Measurements from ENCODE around the gene CDKAL1.

The CDKAL1 gene

DNA sequence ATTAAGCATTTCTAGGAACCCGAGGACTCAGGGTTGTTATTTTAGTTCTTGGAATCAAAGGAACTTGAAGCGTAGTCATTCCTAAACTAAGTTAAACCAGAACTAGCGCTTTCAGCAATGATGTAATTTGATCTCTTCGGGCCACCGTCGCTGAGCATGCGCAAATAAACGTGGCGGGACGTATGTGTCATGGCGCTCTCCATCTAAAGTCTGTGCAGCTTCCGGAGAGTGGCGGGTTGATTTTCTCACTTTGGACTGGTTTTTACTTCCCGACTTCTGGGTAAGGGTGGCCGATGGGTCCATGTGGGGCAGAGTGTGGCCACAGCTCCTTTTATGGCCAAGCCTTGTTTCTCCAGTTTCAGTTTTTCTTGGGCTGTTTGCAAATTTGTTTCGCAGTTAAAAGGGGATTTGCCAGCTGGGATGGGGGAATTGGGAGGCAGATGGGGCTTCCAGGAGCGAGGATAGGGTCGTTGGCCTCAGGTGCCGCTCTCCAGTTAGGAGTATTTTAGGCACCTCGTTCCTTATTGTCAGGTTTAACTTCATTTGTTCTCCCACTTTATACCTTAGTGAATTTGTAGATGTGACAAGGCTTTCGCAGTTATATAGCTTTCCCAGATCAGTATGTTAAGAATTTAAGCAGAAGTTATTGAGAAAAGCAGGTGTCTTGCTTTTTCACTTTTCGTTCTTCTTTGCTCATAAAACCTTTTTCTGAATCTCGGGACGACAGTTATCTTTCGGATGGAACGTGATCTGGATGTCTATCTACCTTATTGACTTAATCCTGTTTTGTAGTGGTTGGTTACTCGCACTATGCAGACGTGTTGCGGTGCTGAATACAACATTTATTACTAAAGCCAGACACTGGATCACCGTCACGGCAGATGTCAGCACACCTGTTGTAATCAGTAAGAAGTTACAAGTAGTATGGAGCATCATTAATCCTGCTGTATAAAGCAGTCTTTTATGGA is at the start of gene CDKAL1:
Gene CDKAL1, plus strand, starts transcription at position 163 of the 968 bp plus-strand sequence. CDS start 11,894 bp downstream, outside the sequence.
- peak within 1 kb of the TSS; percentile 87 for H3K4me3 ChIP-seq (ENCODE audit: low read depth, low read length)
- H3K27me3 ChIP-seq (replicated peaks) = no peaks in the 10 kb centered on the region
- H3K27ac ChIP-seq = peak within 1 kb of the TSS; percentile 89
- H3K36me3 ChIP-seq (replicated peaks) = no peaks in the 10 kb centered on the region
- TF ChIP-seq, protein P1, sequence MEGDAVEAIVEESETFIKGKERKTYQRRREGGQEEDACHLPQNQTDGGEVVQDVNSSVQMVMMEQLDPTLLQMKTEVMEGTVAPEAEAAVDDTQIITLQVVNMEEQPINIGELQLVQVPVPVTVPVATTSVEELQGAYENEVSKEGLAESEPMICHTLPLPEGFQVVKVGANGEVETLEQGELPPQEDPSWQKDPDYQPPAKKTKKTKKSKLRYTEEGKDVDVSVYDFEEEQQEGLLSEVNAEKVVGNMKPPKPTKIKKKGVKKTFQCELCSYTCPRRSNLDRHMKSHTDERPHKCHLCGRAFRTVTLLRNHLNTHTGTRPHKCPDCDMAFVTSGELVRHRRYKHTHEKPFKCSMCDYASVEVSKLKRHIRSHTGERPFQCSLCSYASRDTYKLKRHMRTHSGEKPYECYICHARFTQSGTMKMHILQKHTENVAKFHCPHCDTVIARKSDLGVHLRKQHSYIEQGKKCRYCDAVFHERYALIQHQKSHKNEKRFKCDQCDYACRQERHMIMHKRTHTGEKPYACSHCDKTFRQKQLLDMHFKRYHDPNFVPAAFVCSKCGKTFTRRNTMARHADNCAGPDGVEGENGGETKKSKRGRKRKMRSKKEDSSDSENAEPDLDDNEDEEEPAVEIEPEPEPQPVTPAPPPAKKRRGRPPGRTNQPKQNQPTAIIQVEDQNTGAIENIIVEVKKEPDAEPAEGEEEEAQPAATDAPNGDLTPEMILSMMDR (IDR thresholded peaks at IDR 0.05; ENCODE audit: low read depth, low read length, missing control alignments) = no peak
- in situ Hi-C loops (cut with HindIII; ENCODE audit: low pct_ligation_motif_present, low sequenced_read_pairs) = no loop called here
- peak; percentile 95 for DNase-seq

DNA sequence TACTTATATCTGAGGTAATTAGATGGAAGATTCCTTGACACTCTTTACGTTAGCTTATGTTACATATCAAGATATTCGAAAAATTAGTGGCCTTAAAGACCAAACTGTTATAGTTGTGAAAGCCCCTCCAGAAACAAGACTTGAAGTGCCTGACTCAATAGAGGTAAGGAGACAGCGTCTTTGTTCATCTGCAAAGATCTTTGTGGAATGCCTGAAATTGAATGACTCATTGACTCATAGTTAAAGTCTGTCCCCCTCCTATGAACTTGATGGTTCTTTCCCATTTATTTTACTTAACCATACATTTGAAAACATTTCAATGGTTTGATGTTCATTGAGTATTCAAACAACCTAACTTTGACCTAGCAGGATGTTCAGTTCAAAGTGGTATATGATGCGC is 47.6 kb upstream of the CDKAL1 start:
- in situ Hi-C loops (cut with HindIII; ENCODE audit: low pct_ligation_motif_present, low sequenced_read_pairs) = no loop called here
- Histone ChIP-seq H3K27ac (no peak overlapping the region), H3K36me3 (replicated peaks) (peaks cover 51% of the 10 kb centered on the region), H3K27me3 (replicated peaks) (no peaks in the 10 kb centered on the region), H3K4me3 (ENCODE audit: low read depth, low read length) (no peak overlapping the region)
- TF ChIP-seq, protein P1 (IDR thresholded peaks at IDR 0.05; ENCODE audit: low read depth, low read length, missing control alignments) = no peak
- DNase-seq = no peak

DNA sequence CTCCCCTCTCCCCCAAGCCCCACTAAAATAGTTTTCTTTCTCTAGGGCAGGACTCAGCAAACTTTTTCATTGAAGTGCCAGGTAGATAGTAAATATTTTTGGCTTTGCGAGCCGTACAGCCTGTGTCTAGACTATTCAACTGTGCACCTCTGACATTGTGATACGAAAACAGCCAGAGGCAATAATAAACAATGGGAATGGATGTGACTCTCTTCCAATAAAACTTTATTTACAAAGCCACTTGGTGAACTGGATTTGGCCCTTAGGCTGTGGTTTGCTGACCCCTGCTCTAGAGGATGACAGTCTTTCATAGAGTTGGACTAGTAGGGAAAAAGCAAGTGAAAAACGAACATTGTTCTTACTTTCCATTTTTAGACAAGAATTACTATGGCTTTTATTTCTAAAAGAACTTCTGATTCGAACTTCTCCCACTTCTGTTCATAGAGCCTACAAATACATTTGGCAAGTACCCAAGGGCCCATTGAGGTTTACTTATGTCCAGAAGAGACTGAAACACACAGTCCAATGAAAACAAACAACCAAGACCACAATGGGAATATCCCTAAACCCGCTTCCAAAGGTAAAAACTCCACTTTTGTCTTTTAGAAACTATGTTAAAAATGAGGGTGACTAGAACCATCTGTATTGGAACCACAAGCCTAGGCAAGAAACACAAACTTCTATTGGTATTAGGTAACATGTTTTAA is 46.4 kb upstream of the CDKAL1 start:
- H3K36me3 ChIP-seq (replicated peaks) = peaks cover 48% of the 10 kb centered on the region
- H3K27ac ChIP-seq = no peak overlapping the region
- H3K27me3 ChIP-seq (replicated peaks) = no peaks in the 10 kb centered on the region
- DNase-seq = no peak
- H3K4me3 ChIP-seq (ENCODE audit: low read depth, low read length) = no peak overlapping the region
- in situ Hi-C loops (cut with HindIII; ENCODE audit: low pct_ligation_motif_present, low sequenced_read_pairs) = no loop called here
- TF ChIP-seq, protein P1 (IDR thresholded peaks at IDR 0.05; ENCODE audit: low read depth, low read length, missing control alignments) = no peak

DNA sequence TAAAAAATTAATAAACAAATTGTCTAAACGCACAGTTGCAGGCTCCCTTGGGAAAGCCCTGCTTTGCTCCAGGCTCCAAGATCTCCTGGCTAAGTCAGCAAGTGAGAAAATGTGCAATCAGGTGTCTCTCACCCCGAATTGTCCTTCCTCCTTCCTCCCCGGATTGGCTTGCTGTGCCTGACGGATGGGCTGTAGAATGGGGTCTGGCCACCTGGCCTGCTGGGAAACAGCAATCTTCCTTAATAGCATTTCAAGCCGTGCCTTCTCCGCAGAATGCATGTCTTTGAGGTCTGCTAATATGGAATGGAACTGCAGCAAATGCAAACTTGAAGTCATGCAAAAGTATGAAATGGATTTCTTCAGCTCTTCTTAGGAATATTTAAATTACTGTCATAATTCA is 43.7 kb upstream of the CDKAL1 start:
- TF ChIP-seq, protein P1 (IDR thresholded peaks at IDR 0.05; ENCODE audit: low read depth, low read length, missing control alignments) = no peak
- Histone ChIP-seq H3K27ac (no peak overlapping the region), H3K36me3 (replicated peaks) (peaks cover 36% of the 10 kb centered on the region), H3K27me3 (replicated peaks) (no peaks in the 10 kb centered on the region), H3K4me3 (ENCODE audit: low read depth, low read length) (no peak overlapping the region)
- in situ Hi-C loops (cut with HindIII; ENCODE audit: low pct_ligation_motif_present, low sequenced_read_pairs) = no loop called here
- no peak for DNase-seq

DNA sequence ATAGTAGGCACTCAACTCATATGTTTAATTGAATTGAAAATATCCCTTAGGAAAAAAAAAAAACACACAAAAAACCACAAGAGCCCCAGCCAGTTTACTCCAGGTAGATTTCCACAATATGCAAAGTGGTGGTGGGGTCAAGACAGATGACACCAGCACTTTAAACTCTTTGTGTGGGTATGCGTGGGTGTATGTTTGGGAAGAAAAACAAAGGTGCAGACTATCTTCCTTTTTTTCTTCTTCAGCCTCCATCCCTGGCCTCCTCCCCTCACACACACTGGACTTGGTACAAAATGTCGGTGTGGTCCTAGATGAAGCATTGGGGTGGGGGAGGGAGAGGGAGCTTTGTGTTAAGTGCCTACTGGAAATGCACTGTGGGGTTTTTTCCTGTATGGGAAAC is 42.2 kb upstream of the CDKAL1 start:
- in situ Hi-C loops (cut with HindIII; ENCODE audit: low pct_ligation_motif_present, low sequenced_read_pairs) = no loop called here
- TF ChIP-seq, protein P1 (IDR thresholded peaks at IDR 0.05; ENCODE audit: low read depth, low read length, missing control alignments) = no peak
- Histone ChIP-seq H3K27me3 (replicated peaks) (no peaks in the 10 kb centered on the region), H3K36me3 (replicated peaks) (peaks cover 32% of the 10 kb centered on the region), H3K27ac (no peak overlapping the region), H3K4me3 (ENCODE audit: low read depth, low read length) (no peak overlapping the region)
- no peak for DNase-seq

All from brain microvascular endothelial cell (primary cell).